Thyroid gland (tissue), 4 donors: ENCODE data around the gene MTAP. TPM values are rescaled to one million over a fixed set of nuclear protein-coding genes. Genes with fewer than 3 reads are reported as not detected.

Experiments used
- DNase-seq, 2 donors: peaks; one replicate each; pipeline ENCODE4 v3.0.0-alpha.2; 2019
- H3K27ac ChIP-seq, 3 donors: fragments of 200-600 bp; sonication (generic); 1 replicate in 2 of 3; 2 replicates in 1 of 3; pipeline ENCODE4 v1.5.1; 2016 to 2019; ENCODE audit warnings: mild to moderate bottlenecking in 1 of 3, moderate library complexity in 1 of 3
- H3K27me3 ChIP-seq: fragments of 200-600 bp; sonication (generic); one replicate; pipeline ENCODE4 v1.5.1; 2019
- H3K36me3 ChIP-seq, 2 donors: fragments of 200-600 bp; sonication (generic); one replicate each; pipeline ENCODE4 v1.5.1; 2016 to 2019
- H3K4me1 ChIP-seq, 2 donors: fragments of 200-600 bp; sonication (generic); one replicate each; pipeline ENCODE4 v1.5.1; 2017 to 2019
- H3K4me3 ChIP-seq, 3 donors: fragments of 200-600 bp; sonication (generic); replicated peaks in 1 of 3; 1 replicate in 2 of 3; 2 replicates in 1 of 3; pipeline ENCODE4 v1.5.1; 2016; ENCODE audit warnings: mild to moderate bottlenecking in 1 of 3
- H3K9me3 ChIP-seq: fragments of 200-600 bp; sonication (generic); one replicate; pipeline ENCODE4 v1.5.1; 2017
- CTCF ChIP-seq, 6 experiments: fragments of 200-600 bp in 3 of 6; fragments of 450-650 bp in 3 of 6; sonication (generic) in 3 of 6; IDR thresholded peaks; one replicate each; pipeline ENCODE4 v1.5.1; 2016 to 2019; ENCODE audit warnings: antibody characterized with exemption in 6 of 6, mild to moderate bottlenecking in 2 of 6, inconsistent platforms in 1 of 6, moderate library complexity in 1 of 6
- POLR2A ChIP-seq, 2 donors: fragments of 450-650 bp; IDR thresholded peaks; one replicate each; pipeline ENCODE4 v1.6.1; 2017; ENCODE audit warnings: antibody characterized with exemption in 2 of 2, mild to moderate bottlenecking in 2 of 2, moderate library complexity in 1 of 2
- WGBS, 2 donors: methylation state at CpG; one replicate each; pipeline ENCODE4 v1.1.5; 2017; 5-methylcytosine and 5-hydroxymethylcytosine counted together
- intact Hi-C: fragments of 100-400 bp; cut with DNase I; formaldehyde crosslinking; loops from one replicate; pipeline ENCODE4 v1.15.1; 2023
- total RNA-seq, 4 donors: library from RNA; depleted of rRNA; stranded (reverse); fragments of >200 nt; gene quantifications; one replicate each; pipeline ENCODE4 v1.2.3, GENCODE V29; 2016

Gene MTAP
- total RNA-seq, 4 donors from 2014 or later: 17.1 to 24.2 (median 19.1) TPM

- intact Hi-C loops: no loop called here
- TF ChIP-seq POLR2A (IDR thresholded peaks at IDR 0.05) (no peak), CTCF (IDR thresholded peaks at IDR 0.05) (no peak)
- Histone ChIP-seq H3K27me3 (peaks cover 10% of the 10 kb centered on the region), H3K4me3 (no peak overlapping the region), H3K4me1 (no peaks in the 10 kb centered on the region), H3K36me3 (no peaks in the 10 kb centered on the region), H3K9me3 (no peaks in the 10 kb centered on the region), H3K27ac (no peak overlapping the region)
- 70 to 75% methylated on average over 1 of the region's 1 CpG for WGBS, 2 donors
- DNase-seq: no peak
These were observed 180.6 kb downstream of the MTAP start for GRCh38 chr9:21982861-21983560.

GRCh38 chr9:21983561-21983935 lies 181.1 kb downstream of the MTAP start:
- peaks cover 12% of the 10 kb centered on the region for H3K27me3 ChIP-seq
- H3K4me1 ChIP-seq: no peaks in the 10 kb centered on the region
- no peaks in the 10 kb centered on the region for H3K9me3 ChIP-seq
- DNase-seq: no peak
- H3K4me3 ChIP-seq: no peak overlapping the region
- no peaks in the 10 kb centered on the region for H3K36me3 ChIP-seq
- H3K27ac ChIP-seq: no peak overlapping the region
- intact Hi-C loops: no loop called here
- 61 to 68% methylated on average over 1 of the region's 1 CpG for WGBS, 2 donors
- TF ChIP-seq CTCF (IDR thresholded peaks at IDR 0.05) (no peak), POLR2A (IDR thresholded peaks at IDR 0.05) (no peak)

- Histone ChIP-seq H3K27ac (no peak overlapping the region), H3K36me3 (no peaks in the 10 kb centered on the region), H3K4me1 (no peaks in the 10 kb centered on the region), H3K4me3 (no peak overlapping the region), H3K9me3 (no peaks in the 10 kb centered on the region), H3K27me3 (peaks cover 17% of the 10 kb centered on the region)
- no peak for DNase-seq
- intact Hi-C loops: no loop called here
- no peak for TF ChIP-seq CTCF (IDR thresholded peaks at IDR 0.05)
These were observed 181.7 kb downstream of the MTAP start for GRCh38 chr9:21984101-21984500.

GRCh38 chr9:21985964-21986667 lies 183.7 kb downstream of the MTAP start:
- Histone ChIP-seq H3K9me3 (no peaks in the 10 kb centered on the region), H3K27me3 (peaks cover 12% of the 10 kb centered on the region), H3K27ac (no peak overlapping the region), H3K4me1 (no peaks in the 10 kb centered on the region), H3K36me3 (no peaks in the 10 kb centered on the region), H3K4me3 (no peak overlapping the region)
- intact Hi-C loops: no loop called here
- 68 to 78% methylated on average over 5 of the region's 5 CpGs for WGBS, 2 donors
- DNase-seq: no peak
- TF ChIP-seq CTCF (IDR thresholded peaks at IDR 0.05) (no peak), POLR2A (IDR thresholded peaks at IDR 0.05) (no peak)

Other genes starting within 250 kb of the MTAP start
- gene CDKN2A, start 191.8 kb downstream of the MTAP start, total RNA-seq: 1 to 10 TPM in 3 of 4 donors, not detected in 1; 1.9 to 2.3 (median 2.1) TPM
- under 1 TPM in 2 of 4 donors, not detected in 2; 0.38 to 0.56 TPM for gene CDKN2B-AS1, start 192.2 kb downstream of the MTAP start, total RNA-seq
- gene CDKN2B, start 206.7 kb downstream of the MTAP start, total RNA-seq: 1 to 10 TPM in 2 of 4 donors, under 1 TPM in 2; 0.44 to 2.0 (median 1.2) TPM